ENCODE measurements around the gene NCBP2L.

Gene NCBP2L

GRCh38 chrX:107826238-107827029 is 48.9 kb downstream of the NCBP2L start:
- Histone ChIP-seq H3K36me3 (ENCODE audit: low read depth) (no peaks in the 10 kb centered on the region), H3K9me3 (ENCODE audit: severe bottlenecking) (no peaks in the 10 kb centered on the region), H3K27me3 (ENCODE audit: insufficient read depth, poor library complexity, severe bottlenecking) (no peaks in the 10 kb centered on the region), H3K27ac (ENCODE audit: poor library complexity, severe bottlenecking) (peak overlapping the region; percentile 63), H3K4me1 (ENCODE audit: insufficient read depth, poor library complexity, severe bottlenecking) (no peaks in the 10 kb centered on the region), H3K4me3 (ENCODE audit: severe bottlenecking) (peak overlapping the region; percentile 66)
- ATAC-seq (ENCODE audit: low read depth) (peak; percentile 55), DNase-seq (ENCODE audit: low spot score) (no peak)
- no peak for TF ChIP-seq CTCF (IDR thresholded peaks at IDR 0.05; ENCODE audit: poor library complexity, severe bottlenecking)

GRCh38 chrX:107827030-107827831 is 49.7 kb downstream of the NCBP2L start:
- no peak for ATAC-seq (ENCODE audit: low read depth)
- peak overlapping the region; percentile 63 for H3K27ac ChIP-seq (ENCODE audit: poor library complexity, severe bottlenecking)
- no peaks in the 10 kb centered on the region for H3K36me3 ChIP-seq (ENCODE audit: low read depth)
- peak overlapping the region; percentile 66 for H3K4me3 ChIP-seq (ENCODE audit: severe bottlenecking)
- H3K4me1 ChIP-seq (ENCODE audit: insufficient read depth, poor library complexity, severe bottlenecking) = no peaks in the 10 kb centered on the region
- no peak for TF ChIP-seq CTCF (IDR thresholded peaks at IDR 0.05; ENCODE audit: poor library complexity, severe bottlenecking)
- H3K9me3 ChIP-seq (ENCODE audit: severe bottlenecking) = no peaks in the 10 kb centered on the region
- H3K27me3 ChIP-seq (ENCODE audit: insufficient read depth, poor library complexity, severe bottlenecking) = no peaks in the 10 kb centered on the region
- DNase-seq (ENCODE audit: low spot score) = no peak

GRCh38 chrX:107827852-107828251 is 50.3 kb downstream of the NCBP2L start:
- TF ChIP-seq CTCF (IDR thresholded peaks at IDR 0.05; ENCODE audit: poor library complexity, severe bottlenecking) = no peak
- Histone ChIP-seq H3K27me3 (ENCODE audit: insufficient read depth, poor library complexity, severe bottlenecking) (no peaks in the 10 kb centered on the region), H3K4me3 (ENCODE audit: severe bottlenecking) (no peak overlapping the region), H3K27ac (ENCODE audit: poor library complexity, severe bottlenecking) (no peak overlapping the region), H3K36me3 (ENCODE audit: low read depth) (no peaks in the 10 kb centered on the region), H3K9me3 (ENCODE audit: severe bottlenecking) (no peaks in the 10 kb centered on the region), H3K4me1 (ENCODE audit: insufficient read depth, poor library complexity, severe bottlenecking) (no peaks in the 10 kb centered on the region)
- no peak for DNase-seq (ENCODE audit: low spot score)
- ATAC-seq (ENCODE audit: low read depth) = no peak

- H3K27ac ChIP-seq (ENCODE audit: poor library complexity, severe bottlenecking) = no peak overlapping the region
- no peak for TF ChIP-seq CTCF (IDR thresholded peaks at IDR 0.05; ENCODE audit: poor library complexity, severe bottlenecking)
- no peak for ATAC-seq (ENCODE audit: low read depth)
- no peaks in the 10 kb centered on the region for H3K9me3 ChIP-seq (ENCODE audit: severe bottlenecking)
- no peaks in the 10 kb centered on the region for H3K4me1 ChIP-seq (ENCODE audit: insufficient read depth, poor library complexity, severe bottlenecking)
- H3K4me3 ChIP-seq (ENCODE audit: severe bottlenecking) = no peak overlapping the region
- no peaks in the 10 kb centered on the region for H3K27me3 ChIP-seq (ENCODE audit: insufficient read depth, poor library complexity, severe bottlenecking)
- H3K36me3 ChIP-seq (ENCODE audit: low read depth) = no peaks in the 10 kb centered on the region
- no peak for DNase-seq (ENCODE audit: low spot score)
Measured at GRCh38 chrX:107829878-107830277, 52.3 kb downstream of the NCBP2L start.
